GM12874 (cell line): ENCODE measurements around the gene TWF2.
A peak's percentile ranks its signal among the peaks of the same experiment; 100 is the strongest.

ENCODE experiments used
- TF ChIP-seq, protein P1 (sequence below): IDR thresholded peaks from 2 replicates; pipeline ENCODE4 v1.5.1; 2011; ENCODE audit warnings: low read depth, mild to moderate bottlenecking, control low read depth, low read length, moderate library complexity; ENCODE audit not compliant: insufficient read depth

Gene TWF2

GRCh38 chr3:52238761-52239701 lies at the start of gene TWF2:
TWF2 (minus strand) TSS chr3:52239158; CDS start chr3:52239016, 142 bp downstream.
- TF ChIP-seq, protein P1, sequence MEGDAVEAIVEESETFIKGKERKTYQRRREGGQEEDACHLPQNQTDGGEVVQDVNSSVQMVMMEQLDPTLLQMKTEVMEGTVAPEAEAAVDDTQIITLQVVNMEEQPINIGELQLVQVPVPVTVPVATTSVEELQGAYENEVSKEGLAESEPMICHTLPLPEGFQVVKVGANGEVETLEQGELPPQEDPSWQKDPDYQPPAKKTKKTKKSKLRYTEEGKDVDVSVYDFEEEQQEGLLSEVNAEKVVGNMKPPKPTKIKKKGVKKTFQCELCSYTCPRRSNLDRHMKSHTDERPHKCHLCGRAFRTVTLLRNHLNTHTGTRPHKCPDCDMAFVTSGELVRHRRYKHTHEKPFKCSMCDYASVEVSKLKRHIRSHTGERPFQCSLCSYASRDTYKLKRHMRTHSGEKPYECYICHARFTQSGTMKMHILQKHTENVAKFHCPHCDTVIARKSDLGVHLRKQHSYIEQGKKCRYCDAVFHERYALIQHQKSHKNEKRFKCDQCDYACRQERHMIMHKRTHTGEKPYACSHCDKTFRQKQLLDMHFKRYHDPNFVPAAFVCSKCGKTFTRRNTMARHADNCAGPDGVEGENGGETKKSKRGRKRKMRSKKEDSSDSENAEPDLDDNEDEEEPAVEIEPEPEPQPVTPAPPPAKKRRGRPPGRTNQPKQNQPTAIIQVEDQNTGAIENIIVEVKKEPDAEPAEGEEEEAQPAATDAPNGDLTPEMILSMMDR, result peak; percentile 49

GRCh38 chr3:52288674-52289073 lies 49.7 kb upstream of the TWF2 start:
- TF ChIP-seq, protein P1, result no peak

GRCh38 chr3:52286777-52287110 lies 47.8 kb upstream of the TWF2 start:
- TF ChIP-seq, protein P1, result no peak

DNA sequence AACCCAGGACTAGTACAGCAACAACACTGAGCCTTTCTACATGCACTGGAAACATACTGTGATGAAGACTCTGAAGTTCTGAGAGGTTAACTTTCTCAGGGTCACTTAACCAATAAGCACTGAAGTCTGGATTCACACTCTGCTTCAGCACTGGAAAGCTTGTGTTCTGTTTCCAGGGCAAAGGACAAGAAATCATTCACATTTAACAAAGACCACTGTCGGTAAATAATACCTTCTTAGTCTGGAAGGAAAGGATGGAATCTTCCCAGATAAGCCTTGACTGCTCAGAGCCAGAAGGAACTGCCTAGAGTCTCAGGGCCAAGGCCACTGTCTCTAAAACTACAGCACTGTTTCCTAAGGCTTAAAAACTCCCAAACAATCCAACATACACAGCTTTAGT lies 44.3 kb upstream of the TWF2 start:
- TF ChIP-seq, protein P1, result no peak

GRCh38 chr3:52281981-52282801 lies 43.2 kb upstream of the TWF2 start:
- TF ChIP-seq, protein P1, result no peak

DNA sequence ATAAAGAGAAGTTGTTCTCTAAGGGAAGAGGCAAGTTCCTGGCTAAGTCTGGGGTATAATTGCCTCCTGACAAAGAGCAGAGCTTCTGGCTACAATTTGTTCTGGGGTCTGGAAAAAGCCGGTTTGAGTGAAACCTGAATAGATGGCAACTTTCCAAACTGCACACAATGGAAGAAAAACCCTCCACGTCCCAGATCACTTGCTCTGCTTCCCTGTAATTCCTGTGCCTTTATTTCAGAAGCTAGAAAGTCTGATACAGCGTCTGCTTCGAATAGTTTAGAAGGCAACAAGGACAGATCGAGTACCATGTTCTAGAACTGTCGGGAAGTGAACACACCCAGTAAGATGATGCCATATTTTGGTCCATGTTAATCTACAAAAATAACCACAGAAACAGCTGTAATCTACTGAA lies 41.1 kb upstream of the TWF2 start:
- TF ChIP-seq, protein P1, result no peak

DNA sequence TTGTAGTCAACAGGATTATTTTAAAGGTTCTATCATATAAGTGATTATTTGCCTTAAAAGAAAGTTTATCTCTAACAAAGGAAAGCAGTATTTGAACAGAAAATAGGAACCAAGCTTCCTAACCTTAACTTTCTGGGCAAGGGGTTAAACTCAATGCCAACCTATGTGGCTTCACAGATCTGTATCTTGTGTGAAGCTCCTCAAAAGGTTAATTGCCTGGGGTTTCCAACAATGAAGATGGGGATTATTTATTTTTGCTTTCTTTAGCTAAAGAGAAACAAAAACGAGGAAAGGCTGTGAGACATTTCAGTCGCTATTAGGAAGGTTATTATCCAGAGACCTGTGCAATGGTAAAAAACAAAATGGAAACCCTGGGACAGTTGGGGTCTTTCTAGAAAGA lies 40.6 kb upstream of the TWF2 start:
- TF ChIP-seq, protein P1, result no peak
